Right cardiac atrium (tissue), 5 donors: Measurements from ENCODE around the gene TSC22D1. TPM values are rescaled to one million over a fixed set of nuclear protein-coding genes. Genes with fewer than 3 reads are reported as not detected.

Experiments
- ATAC-seq, 2 donors: fragments of 200-7000 bp; cut with Tn5 transposase; one replicate each; pipeline versions ENCODE4 v1.8.0 to v1.9.1; 2020; ENCODE audit warnings: moderate library complexity in 2 of 2, mild to moderate bottlenecking in 1 of 2
- DNase-seq, 3 donors: peaks; one replicate each; pipeline ENCODE4 v3.0.0-alpha.2; 2020
- H3K27ac ChIP-seq: one replicate; pipeline ENCODE4 v1.5.1; 2013; ENCODE audit warnings: mild to moderate bottlenecking, low read length, control low read depth, moderate library complexity
- H3K27me3 ChIP-seq: one replicate; pipeline ENCODE4 v1.6.1; 2013; ENCODE audit not compliant: control insufficient read depth, insufficient read depth
- H3K4me1 ChIP-seq: one replicate; pipeline ENCODE4 v1.6.1; 2013; ENCODE audit warnings: low read length; ENCODE audit not compliant: control insufficient read depth, insufficient read depth
- H3K4me3 ChIP-seq: one replicate; pipeline ENCODE4 v1.5.1; 2013; ENCODE audit warnings: low read length, control low read depth
- H3K9me3 ChIP-seq: one replicate; pipeline ENCODE4 v1.6.1; 2013; ENCODE audit warnings: low read length; ENCODE audit not compliant: control insufficient read depth
- WGBS: extraction: QIAGEN DNeasy Blood & Tissue Kit; methylation state at CpG from one replicate; pipeline ENCODE4 v1.1.7; 2013; 5-methylcytosine and 5-hydroxymethylcytosine counted together
- intact Hi-C, 4 donors: fragments of 100-400 bp; cut with DNase I; formaldehyde crosslinking; loops; one replicate each; pipeline versions ENCODE4 v1.11.0 to v1.14.0; 2022 to 2023
- polyA plus RNA-seq: library from polyadenylated mRNA; stranded (reverse); fragments of 200-250 nt; gene quantifications from one replicate; pipeline ENCODE4 v1.2.3, GENCODE V29; 2013
- total RNA-seq, 4 donors: library from RNA; stranded (reverse); fragmentation: NEBNext Ultra II Directional; extraction: Animal tissue kit (Norgen Biotek cat#: 25700); gene quantifications; one replicate each; pipeline ENCODE4 v1.2.1, GENCODE V29; 2021
- donor health status: healthy with polysubstance abuse.
- donor health status: DM: no; HTN: yes; CAD: no.
- donor health status: DM: no; HTN: no; CAD: no.
- donor health status: DM: no; HTN: yes; CAD: no; lungs with severe emphysema.
- donor health status: DM: yes; HTN: yes; CAD: no.

Gene TSC22D1
- total and polyA plus RNA-seq, 5 donors = 90.8 to 163 (median 133) TPM

- intact Hi-C loops = loop anchor here in 2 of 4 donors (10.0 kb wide), 1 partner anchor 52 kb away; no protein-coding TSS in a partner anchor
- H3K27me3 ChIP-seq = no peaks in the 10 kb centered on the region
- peaks cover 2% of the 10 kb centered on the region for H3K4me1 ChIP-seq
- ATAC-seq (peak; percentile 50), DNase-seq (peak in 2 of 3 donors; percentile 55 to 63)
- peak overlapping the region; percentile 49 for H3K27ac ChIP-seq
- H3K4me3 ChIP-seq = no peak overlapping the region
- no peaks in the 10 kb centered on the region for H3K9me3 ChIP-seq
- 63% methylated on average over 5 of the region's 5 CpGs for WGBS
Measured at GRCh38 chr13:44382635-44383145, 193.4 kb downstream of the TSC22D1 start.

Other genes starting within 250 kb of the TSC22D1 start
- gene SERP2, start 202.5 kb downstream of the TSC22D1 start, total RNA-seq = 10 to 100 TPM; 19.4 to 28.2 (median 23.1) TPM
- gene SERP2, start 202.5 kb downstream of the TSC22D1 start, polyA plus RNA-seq = 36.2 TPM